Stimulated activated CD4-positive, alpha-beta T cell treated with anti-CD3 and anti-CD28 coated beads, Interleukin-15, amount 100 ng/mL, for 48 hours (primary cell): ENCODE data around the gene RAP1GAP2.
"Not testable (repeated sequence)": the region's sequence is repeated elsewhere in the genome, so short reads cannot be mapped to it uniquely, and the experiment has no call there.

Experiments used
- DNase-seq, 2 donors: peaks; one replicate each; pipeline ENCODE4 v3.0.0-alpha.2; 2020; ENCODE audit warnings: low read depth in 2 of 2

RAP1GAP2 gene

DNA sequence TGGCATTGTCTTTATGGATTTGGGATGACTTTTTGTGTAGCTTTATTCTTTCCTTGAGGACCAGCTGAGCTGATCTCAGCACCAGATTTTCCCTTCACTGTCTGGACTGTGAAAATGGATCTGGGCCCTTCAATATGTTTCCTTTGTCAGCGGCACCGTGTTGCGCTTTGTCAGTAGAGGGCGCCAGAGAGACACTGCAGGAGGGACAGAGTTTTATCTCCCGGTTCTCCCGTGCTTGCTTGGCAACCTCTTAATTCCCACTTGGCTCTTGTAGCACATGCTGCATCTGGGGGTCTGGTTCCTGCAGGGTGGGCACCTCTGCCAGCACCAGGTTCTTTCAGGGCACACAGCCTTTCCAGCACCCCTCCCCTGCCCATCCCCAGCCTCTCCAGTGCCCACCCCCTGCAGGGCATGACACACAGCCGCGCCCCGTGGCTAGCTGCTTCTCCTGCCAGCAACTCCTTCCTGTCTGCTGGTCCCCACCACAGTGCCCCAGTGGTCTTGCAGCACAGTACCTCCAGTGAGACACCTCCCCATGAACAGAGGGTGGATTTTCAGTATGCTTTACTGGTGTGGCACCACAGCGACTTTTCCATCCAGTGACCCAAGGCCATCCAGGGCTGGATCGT is 247.6 kb downstream of the RAP1GAP2 start:
- DNase-seq, result no peak

- DNase-seq, result no peak
Observed at GRCh38 chr17:3046753-3047152, 250.5 kb downstream of the RAP1GAP2 start.

GRCh38 chr17:3048727-3049471 is 252.7 kb downstream of the RAP1GAP2 start:
- peak; percentile 91 to 93 for DNase-seq

GRCh38 chr17:3049705-3050295 is 253.6 kb downstream of the RAP1GAP2 start:
- DNase-seq, result no peak

- not testable (repeated sequence) for DNase-seq
Observed at GRCh38 chr17:3054868-3055267, 258.6 kb downstream of the RAP1GAP2 start.

DNA sequence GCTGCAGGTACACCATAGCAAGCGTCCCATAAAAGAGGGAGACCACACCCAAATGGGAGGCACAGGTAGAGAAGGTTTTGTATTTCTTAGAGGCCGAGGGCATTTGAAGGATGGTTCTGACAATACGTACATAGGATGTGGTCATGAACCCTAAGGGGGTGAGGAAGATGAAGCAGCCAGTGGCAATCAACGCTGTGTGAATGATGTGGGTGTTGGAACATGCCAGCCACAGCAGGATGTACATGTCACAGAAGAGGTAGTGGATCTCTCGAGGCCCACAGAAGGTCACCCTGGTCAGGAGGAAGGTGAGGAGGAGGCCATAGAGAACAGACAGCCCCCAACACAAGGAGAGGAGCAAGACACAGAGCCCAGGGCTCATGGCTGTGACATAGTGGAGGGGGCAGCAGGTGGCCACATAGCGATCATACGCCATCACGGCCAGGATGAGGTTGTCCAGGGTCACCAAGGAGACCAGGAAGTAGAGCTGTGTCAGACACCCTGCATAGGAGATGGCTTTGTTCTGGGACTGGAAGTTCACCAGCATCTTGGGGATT is 266.7 kb downstream of the RAP1GAP2 start:
- DNase-seq, result not testable (repeated sequence)

DNA sequence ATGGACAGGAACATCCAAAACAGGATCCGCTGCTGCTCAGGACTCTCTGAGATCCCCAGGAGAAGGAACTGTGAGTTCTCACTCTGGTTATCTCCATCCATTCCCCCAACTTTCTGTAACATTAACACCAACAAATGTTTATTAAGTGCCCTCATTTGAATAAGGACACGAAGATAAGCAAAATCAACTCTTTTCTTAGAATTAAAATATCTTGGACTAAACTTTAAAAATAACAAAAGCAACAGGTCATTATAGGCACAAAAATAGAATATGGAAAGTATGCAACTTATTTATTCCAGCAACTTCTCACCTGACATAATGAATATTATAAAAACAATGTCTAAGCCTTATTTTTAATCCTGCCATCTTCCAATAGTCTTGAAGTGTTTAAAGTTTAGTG is 267.3 kb downstream of the RAP1GAP2 start, which contains the start of gene OR1D5:
TSS of gene OR1D5 (minus strand) at position 101 of the 400 bp plus-strand sequence. CDS start at position 101, 0 bp downstream.
- not testable (repeated sequence) for DNase-seq

GRCh38 chr17:3065192-3065591 is 269.0 kb downstream of the RAP1GAP2 start:
- not testable (repeated sequence) for DNase-seq

- not testable (repeated sequence) for DNase-seq
Observed at GRCh38 chr17:3073850-3074249, 277.6 kb downstream of the RAP1GAP2 start.
